IPS DF 19.7 (cell line): Measurements from ENCODE around the gene EHD3.

Source experiments
- DNase-seq: peaks from one replicate; pipeline ENCODE4 v3.0.0-alpha.2; 2013; ENCODE audit warnings: low read depth, low spot score

The EHD3 gene

GRCh38 chr2:31212659-31213600, 21.0 kb upstream of the EHD3 start:
- DNase-seq: no peak

GRCh38 chr2:31213601-31214443, 20.1 kb upstream of the EHD3 start:
- DNase-seq: no peak

GRCh38 chr2:31214444-31214915, 19.5 kb upstream of the EHD3 start:
- DNase-seq: no peak

DNA sequence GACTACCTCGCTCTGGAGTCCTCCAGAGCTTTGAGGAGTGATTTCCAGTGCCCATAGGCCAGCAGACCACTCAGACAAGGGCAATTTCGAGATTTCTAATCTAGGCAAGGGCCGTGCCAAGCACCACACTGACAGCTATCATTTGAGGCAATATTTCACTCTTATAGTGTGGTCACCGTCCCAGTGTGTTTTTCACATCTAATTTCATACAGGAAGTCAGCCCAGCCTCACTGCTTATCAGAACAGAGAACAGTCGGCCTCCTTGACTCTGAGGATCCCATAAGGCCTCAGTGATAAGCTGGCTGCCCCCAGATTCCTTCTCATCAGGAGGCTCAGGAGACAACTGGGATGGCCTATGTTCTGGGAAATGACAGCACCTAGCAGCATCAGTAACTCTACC, 17.2 kb upstream of the EHD3 start:
- DNase-seq: no peak

DNA sequence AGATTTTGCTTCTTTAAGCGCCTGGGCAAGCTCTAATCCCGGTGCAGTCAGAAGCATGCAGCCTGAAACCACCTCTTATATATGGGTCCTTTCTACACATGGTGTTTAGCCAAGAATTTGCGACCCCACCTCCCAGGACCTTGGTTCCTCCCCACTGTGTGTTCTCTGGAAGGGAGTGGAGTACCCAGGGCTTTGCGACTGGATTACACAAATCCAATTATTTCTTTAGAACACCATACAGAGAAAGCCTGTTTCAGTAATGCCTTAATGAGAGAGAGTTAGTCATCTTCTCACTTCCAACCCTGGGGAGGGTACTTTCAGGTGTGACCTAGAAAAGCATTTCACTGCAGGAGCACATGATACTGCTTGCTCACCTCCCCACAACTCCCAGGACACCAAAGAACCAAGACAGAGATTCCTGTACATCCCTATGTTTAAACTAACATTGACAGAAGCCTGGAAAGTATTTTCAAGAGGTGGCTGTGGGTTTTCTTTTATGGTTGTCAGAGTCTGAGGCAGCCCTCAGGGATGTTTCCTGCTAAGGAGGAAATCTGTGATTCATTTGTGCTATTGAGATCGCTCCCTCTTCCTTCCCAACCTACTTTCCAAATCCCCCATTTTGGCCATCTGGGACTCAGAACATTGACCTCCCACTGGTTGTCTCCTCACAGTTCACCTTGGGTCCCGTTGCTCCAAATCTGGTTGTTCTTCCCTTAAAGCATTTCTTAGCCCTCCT, 16.3 kb upstream of the EHD3 start, which contains the start of gene CAPN14:
Gene CAPN14, minus strand, starts transcription at position 51 of the 736 bp plus-strand sequence. CDS start 12,068 bp downstream, outside the sequence.
- DNase-seq: no peak

DNA sequence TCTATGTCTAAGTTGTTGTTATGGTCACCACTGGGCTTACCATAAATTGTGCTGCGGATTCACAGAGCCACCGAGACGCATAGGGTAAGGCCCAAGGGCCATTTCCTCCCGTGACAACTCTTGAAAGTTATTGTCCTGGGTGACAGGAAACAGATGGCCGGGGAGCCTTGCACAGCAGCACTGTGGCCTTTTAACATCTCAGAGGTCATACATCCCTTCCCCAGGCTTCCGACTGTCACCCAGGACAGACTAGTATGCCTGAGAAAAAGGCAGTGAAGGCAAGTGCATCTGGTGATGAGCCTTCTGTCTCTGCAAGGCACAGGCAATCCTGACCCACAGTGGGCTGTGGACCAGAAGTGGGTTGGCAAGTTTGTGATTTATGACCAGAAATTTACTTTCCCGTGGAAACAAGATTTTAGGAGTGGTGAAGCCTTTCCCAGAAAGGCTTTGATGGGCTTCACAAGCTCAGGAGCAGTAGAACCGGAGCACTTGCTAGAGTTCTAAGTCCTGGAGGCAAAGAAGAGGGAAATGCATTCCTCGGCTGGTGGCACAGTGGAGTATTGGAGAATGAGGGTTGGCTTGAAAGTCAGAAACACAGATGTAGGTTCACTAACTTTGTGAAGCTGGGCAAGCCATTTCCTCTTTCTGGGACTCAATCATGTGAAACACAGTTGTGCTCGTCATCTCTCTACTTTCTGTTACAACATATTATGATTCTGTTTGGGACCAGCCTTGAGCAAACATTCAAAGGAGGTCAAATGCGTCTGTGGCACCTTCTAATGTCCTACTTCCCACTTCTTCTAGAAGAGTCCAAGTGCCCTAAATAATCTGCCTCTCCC, 14.6 kb upstream of the EHD3 start:
- DNase-seq: no peak

GRCh38 chr2:31221544-31221943, 12.4 kb upstream of the EHD3 start:
- DNase-seq: no peak

DNA sequence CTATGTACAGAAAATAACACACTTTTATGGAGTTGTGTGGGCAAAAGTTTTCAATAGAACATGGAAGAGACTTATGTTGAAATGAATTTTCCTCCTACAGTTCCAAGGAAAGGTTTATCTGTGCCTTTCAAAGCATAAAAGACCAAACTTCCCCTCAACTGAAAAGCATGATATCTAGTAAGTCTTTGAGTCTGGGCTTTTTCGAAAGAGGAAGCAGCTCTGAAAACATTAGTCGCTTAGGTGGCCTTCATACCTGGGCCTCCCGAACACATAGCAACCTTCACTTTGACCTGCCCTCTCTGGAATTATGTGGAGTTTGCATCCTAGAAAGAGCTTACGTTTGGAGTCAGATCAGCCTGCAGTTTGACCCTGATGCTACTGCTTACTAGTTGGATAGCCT, 11.9 kb upstream of the EHD3 start:
- DNase-seq: no peak

DNA sequence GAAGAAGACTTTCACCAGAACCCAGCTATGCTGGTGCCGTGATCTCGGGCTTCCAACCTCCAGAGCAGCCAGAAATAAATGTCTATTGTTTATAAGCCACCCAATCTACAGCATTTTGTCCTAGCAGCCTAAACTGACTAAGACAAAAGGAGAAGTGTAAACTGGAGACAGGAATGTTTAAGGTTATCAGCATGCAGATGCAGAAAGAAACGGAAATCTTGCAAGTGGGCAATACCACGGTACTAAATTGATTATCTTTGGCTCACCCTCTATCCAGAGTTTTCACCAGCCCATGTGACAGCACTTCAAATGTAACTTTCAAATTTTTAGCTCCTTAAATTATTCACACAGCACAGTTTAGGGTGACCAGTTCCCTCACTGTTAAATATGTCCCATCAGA, 10.9 kb upstream of the EHD3 start:
- no peak for DNase-seq

DNA sequence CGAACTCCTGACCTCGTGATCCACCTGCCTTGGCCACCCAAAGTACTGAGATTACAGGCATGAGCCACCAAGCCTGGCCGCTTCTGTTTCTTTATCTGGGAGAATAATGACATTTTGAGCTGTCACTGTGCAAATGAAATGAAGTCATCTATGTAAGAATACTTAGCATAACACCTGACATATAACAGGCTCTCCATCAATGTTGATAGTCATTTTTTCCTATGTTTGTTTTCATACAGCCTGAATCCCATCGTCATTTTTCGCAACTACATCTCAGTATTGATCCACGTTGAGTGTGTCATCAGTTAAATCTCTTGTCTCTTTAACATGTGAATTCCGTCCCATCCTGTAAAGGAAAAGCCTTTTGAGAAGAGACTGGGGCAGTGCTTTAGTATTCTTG, 10.2 kb upstream of the EHD3 start:
- no peak for DNase-seq

- no peak for DNase-seq
Observed at GRCh38 chr2:31226266-31226665, 7.7 kb upstream of the EHD3 start.

- DNase-seq: no peak
Observed at GRCh38 chr2:31227110-31227509, 6.8 kb upstream of the EHD3 start.

DNA sequence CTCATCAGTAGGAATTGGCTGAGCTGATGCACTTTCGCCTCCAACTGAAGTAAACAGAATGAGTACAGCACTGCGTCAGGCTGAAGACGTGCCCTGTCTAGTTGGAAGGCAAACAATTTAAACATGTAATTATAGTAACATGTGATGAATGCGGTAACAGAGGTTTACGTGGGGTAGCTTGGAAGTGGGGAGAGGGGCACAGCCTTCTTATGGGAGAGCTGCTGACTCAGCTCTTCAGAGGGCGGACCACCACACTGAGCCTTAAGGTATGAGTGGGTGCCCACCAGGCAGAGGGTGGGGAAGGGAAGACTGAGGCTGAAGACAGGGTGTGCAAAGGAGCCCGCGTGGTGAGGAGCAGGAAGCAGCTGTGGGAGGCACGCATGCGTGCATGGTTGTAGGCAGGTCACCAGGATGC, 6.2 kb upstream of the EHD3 start:
- no peak for DNase-seq

GRCh38 chr2:31228717-31229116, 5.2 kb upstream of the EHD3 start:
- no peak for DNase-seq

GRCh38 chr2:31230751-31231150, 3.2 kb upstream of the EHD3 start:
- no peak for DNase-seq

GRCh38 chr2:31231571-31232302, 2.2 kb upstream of the EHD3 start:
- DNase-seq: no peak

DNA sequence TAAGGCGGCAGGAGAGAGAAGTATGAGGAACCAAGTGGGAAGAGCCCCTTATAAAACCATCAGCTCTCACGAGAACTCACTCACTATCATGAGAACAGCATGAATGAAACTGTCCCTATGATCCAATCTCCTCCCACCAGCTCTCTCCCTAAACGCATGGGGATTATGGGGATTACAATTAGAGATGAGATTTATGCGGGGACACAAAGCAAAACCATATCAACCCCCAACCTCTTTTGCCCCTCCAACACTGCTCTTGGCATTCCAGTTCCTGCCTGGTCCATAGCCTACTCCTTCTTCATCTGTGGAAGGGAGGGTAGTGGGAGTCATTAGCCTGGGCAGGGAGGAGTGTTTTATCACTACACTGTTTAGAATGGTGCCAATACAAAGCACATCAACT, 1.4 kb upstream of the EHD3 start:
- DNase-seq: no peak

DNA sequence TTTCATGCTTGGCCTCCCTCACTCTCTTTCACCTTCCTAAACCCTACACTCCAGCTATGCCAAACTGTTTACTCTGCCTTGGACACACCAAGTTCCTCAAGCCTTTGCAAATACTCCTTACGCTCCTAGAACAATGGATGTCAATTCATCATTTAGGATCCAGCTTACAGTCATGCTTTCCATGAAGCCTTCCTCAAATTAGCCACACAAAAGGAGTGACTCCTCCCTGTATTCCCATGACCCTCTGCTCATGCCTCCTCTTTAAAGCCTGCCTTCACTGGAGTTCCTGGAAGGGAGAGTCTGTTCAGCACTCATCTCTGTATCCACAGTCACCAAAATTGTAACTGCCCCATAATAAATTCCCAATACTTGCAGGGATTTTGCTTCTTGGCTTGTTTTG, 721 bp upstream of the EHD3 start:
- no peak for DNase-seq

DNA sequence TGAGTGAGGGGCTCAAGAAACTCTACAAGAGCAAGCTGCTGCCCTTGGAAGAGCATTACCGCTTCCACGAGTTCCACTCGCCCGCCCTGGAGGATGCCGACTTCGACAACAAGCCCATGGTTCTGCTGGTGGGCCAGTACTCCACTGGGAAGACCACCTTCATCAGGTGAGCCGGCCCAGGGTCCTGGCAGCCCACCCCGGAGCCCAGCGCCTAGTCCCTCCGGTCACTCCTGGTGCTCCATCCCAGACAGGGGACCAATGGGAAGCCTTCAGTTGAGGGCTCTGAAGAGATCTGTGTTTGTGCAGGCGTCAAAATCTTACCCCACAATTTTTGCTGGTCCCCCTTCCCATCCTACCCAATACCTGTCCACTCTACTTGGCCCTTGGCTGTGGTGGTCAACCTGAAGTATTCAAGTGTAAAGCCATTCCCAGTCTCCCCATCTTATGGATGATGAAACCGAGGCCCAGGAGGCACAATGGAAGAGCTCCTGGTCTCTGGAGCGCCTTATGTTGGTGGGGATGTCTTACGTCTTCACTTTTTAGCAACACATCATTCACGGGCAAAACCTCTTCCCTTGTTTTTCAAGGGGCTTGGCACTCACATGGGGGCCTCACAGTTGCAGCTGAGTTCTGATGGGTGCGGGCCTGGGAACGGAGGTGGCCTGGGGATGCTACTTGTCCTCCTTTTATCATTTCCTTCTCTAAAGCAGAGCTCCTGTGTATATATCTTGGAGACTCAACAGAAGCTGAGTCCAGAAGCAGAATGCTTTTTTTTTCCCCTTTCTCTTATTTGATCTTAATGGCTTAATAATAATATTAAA, 941 bp downstream of the EHD3 start:
- no peak for DNase-seq
